Mucosa of stomach (tissue), 1 donor: ENCODE data around the gene SCIN.

Experiments
- H3K27me3 ChIP-seq: one replicate; pipeline ENCODE4 v1.7.0; 2013; ENCODE audit warnings: mild to moderate bottlenecking, low read length; ENCODE audit not compliant: control insufficient read depth, insufficient read depth
- H3K36me3 ChIP-seq: one replicate; pipeline ENCODE4 v1.7.0; 2013; ENCODE audit warnings: low read length; ENCODE audit not compliant: control insufficient read depth, insufficient read depth
- H3K4me1 ChIP-seq: one replicate; pipeline ENCODE4 v1.7.0; 2013; ENCODE audit warnings: mild to moderate bottlenecking, low read length; ENCODE audit not compliant: control insufficient read depth, insufficient read depth
- H3K4me3 ChIP-seq: one replicate; pipeline ENCODE4 v1.7.0; 2013; ENCODE audit warnings: low read length
- H3K9ac ChIP-seq: one replicate; pipeline ENCODE4 v1.7.0; 2013; ENCODE audit warnings: mild to moderate bottlenecking, low read length, moderate library complexity
- H3K9me3 ChIP-seq: one replicate; pipeline ENCODE4 v1.7.0; 2013; ENCODE audit warnings: mild to moderate bottlenecking, low read length, moderate library complexity; ENCODE audit not compliant: control insufficient read depth
- donor health status: Pancreatic carcinoma.

Gene SCIN

GRCh38 chr7:12594122-12594897, 23.8 kb downstream of the SCIN start:
- H3K36me3 ChIP-seq: no peaks in the 10 kb centered on the region
- H3K27me3 ChIP-seq: no peaks in the 10 kb centered on the region
- no peak overlapping the region for H3K4me3 ChIP-seq
- H3K4me1 ChIP-seq: no peaks in the 10 kb centered on the region
- H3K9ac ChIP-seq: no peak overlapping the region
- no peaks in the 10 kb centered on the region for H3K9me3 ChIP-seq

- no peaks in the 10 kb centered on the region for H3K36me3 ChIP-seq
- no peak overlapping the region for H3K4me3 ChIP-seq
- H3K9ac ChIP-seq: no peak overlapping the region
- H3K9me3 ChIP-seq: no peaks in the 10 kb centered on the region
- no peaks in the 10 kb centered on the region for H3K27me3 ChIP-seq
- H3K4me1 ChIP-seq: no peaks in the 10 kb centered on the region
Observed at GRCh38 chr7:12595148-12595547, 24.6 kb downstream of the SCIN start.

GRCh38 chr7:12596225-12596790, 25.8 kb downstream of the SCIN start:
- H3K36me3 ChIP-seq: no peaks in the 10 kb centered on the region
- H3K4me3 ChIP-seq: no peak overlapping the region
- no peak overlapping the region for H3K9ac ChIP-seq
- H3K27me3 ChIP-seq: no peaks in the 10 kb centered on the region
- peaks cover 4% of the 10 kb centered on the region for H3K4me1 ChIP-seq
- H3K9me3 ChIP-seq: no peaks in the 10 kb centered on the region

GRCh38 chr7:12601302-12601869, 30.9 kb downstream of the SCIN start:
- no peaks in the 10 kb centered on the region for H3K9me3 ChIP-seq
- peaks cover 4% of the 10 kb centered on the region for H3K4me1 ChIP-seq
- no peaks in the 10 kb centered on the region for H3K27me3 ChIP-seq
- no peak overlapping the region for H3K4me3 ChIP-seq
- no peak overlapping the region for H3K9ac ChIP-seq
- no peaks in the 10 kb centered on the region for H3K36me3 ChIP-seq

GRCh38 chr7:12607134-12607533, 36.6 kb downstream of the SCIN start:
- Histone ChIP-seq H3K4me1 (peaks cover 6% of the 10 kb centered on the region), H3K9ac (no peak overlapping the region), H3K9me3 (no peaks in the 10 kb centered on the region), H3K4me3 (no peak overlapping the region), H3K36me3 (no peaks in the 10 kb centered on the region), H3K27me3 (no peaks in the 10 kb centered on the region)

- Histone ChIP-seq H3K9ac (no peak overlapping the region), H3K4me1 (peaks cover 11% of the 10 kb centered on the region), H3K36me3 (no peaks in the 10 kb centered on the region), H3K4me3 (no peak overlapping the region), H3K9me3 (no peaks in the 10 kb centered on the region), H3K27me3 (no peaks in the 10 kb centered on the region)
Observed at GRCh38 chr7:12609561-12609960, 39.0 kb downstream of the SCIN start.

GRCh38 chr7:12610899-12611298, 40.4 kb downstream of the SCIN start:
- H3K4me1 ChIP-seq: peaks cover 13% of the 10 kb centered on the region

GRCh38 chr7:12612622-12613021, 42.1 kb downstream of the SCIN start:
- no peaks in the 10 kb centered on the region for H3K36me3 ChIP-seq
- no peak overlapping the region for H3K4me3 ChIP-seq
- H3K9ac ChIP-seq: no peak overlapping the region
- H3K9me3 ChIP-seq: no peaks in the 10 kb centered on the region
- H3K27me3 ChIP-seq: no peaks in the 10 kb centered on the region
- H3K4me1 ChIP-seq: peaks cover 16% of the 10 kb centered on the region

More at GRCh38 chr7:12610899-12611298, 40.4 kb downstream of the SCIN start:
- H3K9ac ChIP-seq: no peak overlapping the region
- H3K36me3 ChIP-seq: no peaks in the 10 kb centered on the region
- H3K9me3 ChIP-seq: no peaks in the 10 kb centered on the region
- H3K27me3 ChIP-seq: no peaks in the 10 kb centered on the region
- H3K4me3 ChIP-seq: no peak overlapping the region

- H3K27me3 ChIP-seq: no peaks in the 10 kb centered on the region
Observed at GRCh38 chr7:12619461-12620069, 49.0 kb downstream of the SCIN start.

GRCh38 chr7:12620371-12620770, 49.9 kb downstream of the SCIN start:
- H3K4me3 ChIP-seq: no peak overlapping the region
- no peaks in the 10 kb centered on the region for H3K9me3 ChIP-seq
- H3K27me3 ChIP-seq: no peaks in the 10 kb centered on the region
- H3K36me3 ChIP-seq: no peaks in the 10 kb centered on the region
- H3K9ac ChIP-seq: no peak overlapping the region
- H3K4me1 ChIP-seq: peaks cover 27% of the 10 kb centered on the region

More at GRCh38 chr7:12619461-12620069, 49.0 kb downstream of the SCIN start:
- Histone ChIP-seq H3K36me3 (no peaks in the 10 kb centered on the region), H3K4me1 (peaks cover 29% of the 10 kb centered on the region), H3K9ac (no peak overlapping the region), H3K4me3 (no peak overlapping the region), H3K9me3 (no peaks in the 10 kb centered on the region)

GRCh38 chr7:12623223-12623622, 52.7 kb downstream of the SCIN start:
- H3K36me3 ChIP-seq: no peaks in the 10 kb centered on the region
- no peaks in the 10 kb centered on the region for H3K27me3 ChIP-seq
- H3K9me3 ChIP-seq: no peaks in the 10 kb centered on the region

GRCh38 chr7:12623885-12624498, 53.5 kb downstream of the SCIN start:
- H3K9me3 ChIP-seq: no peaks in the 10 kb centered on the region
- no peak overlapping the region for H3K9ac ChIP-seq
- H3K27me3 ChIP-seq: no peaks in the 10 kb centered on the region
- peaks cover 12% of the 10 kb centered on the region for H3K4me1 ChIP-seq
- no peaks in the 10 kb centered on the region for H3K36me3 ChIP-seq
- no peak overlapping the region for H3K4me3 ChIP-seq

More at GRCh38 chr7:12623223-12623622, 52.7 kb downstream of the SCIN start:
- H3K9ac ChIP-seq: no peak overlapping the region
- peaks cover 20% of the 10 kb centered on the region for H3K4me1 ChIP-seq
- H3K4me3 ChIP-seq: no peak overlapping the region
